ENCODE measurements around the gene DDX31.

Gene DDX31

DNA sequence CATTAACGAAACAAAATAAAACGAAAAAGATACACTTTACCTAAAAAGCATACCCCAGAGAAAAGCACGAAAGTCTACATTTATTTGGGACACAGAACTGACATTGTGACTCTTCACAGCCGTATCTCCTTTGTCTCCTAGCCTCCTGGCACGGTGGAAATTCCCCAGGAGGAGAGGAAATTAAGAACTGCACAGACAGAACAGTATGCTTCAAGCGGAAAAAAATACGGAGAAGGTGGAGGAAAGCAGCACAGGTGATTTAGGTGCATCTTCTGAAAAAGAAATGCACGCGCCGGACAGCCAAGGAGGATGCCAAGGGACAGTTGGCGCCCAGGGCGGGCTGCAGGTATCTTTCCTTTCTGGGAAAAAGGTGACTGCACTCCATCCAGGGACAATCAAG, 32.0 kb downstream of the DDX31 start:
- peak overlapping the region; percentile 23 for H3K27ac ChIP-seq
- TF ChIP-seq, protein P1, sequence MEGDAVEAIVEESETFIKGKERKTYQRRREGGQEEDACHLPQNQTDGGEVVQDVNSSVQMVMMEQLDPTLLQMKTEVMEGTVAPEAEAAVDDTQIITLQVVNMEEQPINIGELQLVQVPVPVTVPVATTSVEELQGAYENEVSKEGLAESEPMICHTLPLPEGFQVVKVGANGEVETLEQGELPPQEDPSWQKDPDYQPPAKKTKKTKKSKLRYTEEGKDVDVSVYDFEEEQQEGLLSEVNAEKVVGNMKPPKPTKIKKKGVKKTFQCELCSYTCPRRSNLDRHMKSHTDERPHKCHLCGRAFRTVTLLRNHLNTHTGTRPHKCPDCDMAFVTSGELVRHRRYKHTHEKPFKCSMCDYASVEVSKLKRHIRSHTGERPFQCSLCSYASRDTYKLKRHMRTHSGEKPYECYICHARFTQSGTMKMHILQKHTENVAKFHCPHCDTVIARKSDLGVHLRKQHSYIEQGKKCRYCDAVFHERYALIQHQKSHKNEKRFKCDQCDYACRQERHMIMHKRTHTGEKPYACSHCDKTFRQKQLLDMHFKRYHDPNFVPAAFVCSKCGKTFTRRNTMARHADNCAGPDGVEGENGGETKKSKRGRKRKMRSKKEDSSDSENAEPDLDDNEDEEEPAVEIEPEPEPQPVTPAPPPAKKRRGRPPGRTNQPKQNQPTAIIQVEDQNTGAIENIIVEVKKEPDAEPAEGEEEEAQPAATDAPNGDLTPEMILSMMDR (conservative IDR thresholded peaks at IDR 0.05), result no peak
- TF ChIP-seq ZFX (IDR thresholded peaks at IDR 0.05), result no peak

DNA sequence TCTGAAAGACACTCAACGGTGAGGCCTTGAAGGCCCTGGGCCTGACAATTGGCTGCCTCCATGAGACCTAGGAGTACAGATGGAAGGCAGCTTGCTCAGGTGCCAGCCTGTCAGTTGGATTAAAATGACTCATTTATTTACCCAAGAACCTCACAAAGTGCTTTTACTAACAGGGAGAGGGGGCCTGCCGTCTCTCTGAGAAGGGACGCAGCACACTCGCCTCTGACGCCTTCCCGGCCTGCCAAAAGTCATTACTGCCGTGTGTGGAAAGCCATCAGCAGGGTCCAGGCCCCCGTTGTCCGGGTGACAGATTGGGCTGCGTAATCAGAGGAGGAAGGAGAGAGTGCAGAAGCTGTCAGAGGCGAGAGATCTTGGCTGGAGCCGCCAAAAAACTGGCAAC, 32.4 kb downstream of the DDX31 start:
- peak overlapping the region; percentile 23 for H3K27ac ChIP-seq
- no peak for TF ChIP-seq ZFX (IDR thresholded peaks at IDR 0.05)
- TF ChIP-seq, protein P1 (conservative IDR thresholded peaks at IDR 0.05), result no peak

DNA sequence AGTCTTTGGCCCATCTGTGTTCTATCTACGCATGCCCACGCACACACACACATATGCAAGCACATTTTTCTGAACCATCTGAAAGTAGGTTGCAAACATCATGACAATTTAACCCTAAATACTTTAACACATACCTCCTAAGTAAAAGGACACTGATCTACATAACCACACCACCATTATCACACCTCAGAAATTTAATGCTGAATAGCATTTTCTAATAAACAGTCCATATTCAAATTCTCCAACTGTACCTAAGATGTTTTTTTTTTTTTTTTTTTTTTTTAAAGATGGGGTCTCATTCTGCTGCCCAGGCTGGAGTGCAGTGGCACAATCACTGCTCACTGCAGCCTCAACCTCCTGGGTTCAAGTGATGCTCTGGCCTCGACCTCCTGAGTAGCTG, 35.5 kb downstream of the DDX31 start:
- H3K27ac ChIP-seq, result no peak overlapping the region
- no peak for TF ChIP-seq ZFX (IDR thresholded peaks at IDR 0.05)
- TF ChIP-seq, protein P1 (conservative IDR thresholded peaks at IDR 0.05), result no peak

DNA sequence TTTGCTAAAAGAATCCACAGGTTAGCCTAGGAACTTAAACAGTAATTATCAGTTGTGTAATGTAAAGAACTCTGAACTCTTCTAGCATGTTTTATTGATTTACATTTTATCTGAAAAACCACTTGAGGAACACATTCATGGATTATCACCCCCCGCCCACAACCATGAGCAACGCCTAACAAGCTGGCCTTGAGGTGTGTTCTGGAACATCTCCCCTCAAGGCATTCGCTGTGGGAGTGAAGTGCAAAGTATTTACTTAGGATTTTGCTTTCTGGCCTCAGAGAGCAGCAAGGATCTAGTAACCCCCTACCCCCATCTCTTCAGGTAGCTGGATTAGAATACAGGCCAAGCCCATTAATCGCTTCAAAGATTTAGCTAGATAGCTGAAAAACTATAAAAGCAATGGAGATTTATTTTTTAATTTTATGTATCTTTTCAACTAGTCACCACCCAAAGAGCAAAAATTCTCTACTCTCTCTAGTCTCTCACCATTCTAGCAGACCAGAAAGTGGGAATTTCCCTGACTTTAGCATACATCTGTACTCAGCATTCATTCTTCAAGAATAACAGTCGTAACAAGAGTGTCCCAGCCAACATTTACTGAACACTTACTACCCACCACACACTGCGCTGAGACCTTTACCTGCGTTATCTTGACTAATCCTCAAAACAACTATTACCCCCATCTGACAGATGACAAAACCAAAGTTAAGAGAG, 37.2 kb downstream of the DDX31 start:
- no peak for TF ChIP-seq ZFX (IDR thresholded peaks at IDR 0.05)
- TF ChIP-seq, protein P1 (conservative IDR thresholded peaks at IDR 0.05), result no peak
- H3K27ac ChIP-seq, result no peak overlapping the region

DNA sequence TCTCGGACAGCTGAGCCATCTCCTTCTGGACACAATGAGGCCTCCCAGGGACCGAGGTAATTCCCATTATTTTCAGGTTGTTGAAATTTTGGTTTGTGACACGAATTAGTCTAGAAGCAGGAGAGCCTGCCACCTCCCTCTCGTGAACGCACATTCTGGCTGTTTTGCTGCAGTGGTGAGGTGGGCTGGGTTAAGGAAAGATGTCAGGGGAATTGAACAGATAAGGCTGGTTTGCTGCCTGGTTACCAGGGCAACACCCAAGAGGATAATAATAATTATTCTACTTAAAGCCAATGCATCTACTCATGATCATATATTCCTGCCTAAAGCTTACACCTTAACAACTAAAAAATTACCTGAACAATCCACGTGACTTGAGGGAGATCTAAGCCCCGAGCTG, 38.1 kb downstream of the DDX31 start:
- TF ChIP-seq, protein P1 (conservative IDR thresholded peaks at IDR 0.05), result no peak
- TF ChIP-seq ZFX (IDR thresholded peaks at IDR 0.05), result no peak
- H3K27ac ChIP-seq, result no peak overlapping the region

DNA sequence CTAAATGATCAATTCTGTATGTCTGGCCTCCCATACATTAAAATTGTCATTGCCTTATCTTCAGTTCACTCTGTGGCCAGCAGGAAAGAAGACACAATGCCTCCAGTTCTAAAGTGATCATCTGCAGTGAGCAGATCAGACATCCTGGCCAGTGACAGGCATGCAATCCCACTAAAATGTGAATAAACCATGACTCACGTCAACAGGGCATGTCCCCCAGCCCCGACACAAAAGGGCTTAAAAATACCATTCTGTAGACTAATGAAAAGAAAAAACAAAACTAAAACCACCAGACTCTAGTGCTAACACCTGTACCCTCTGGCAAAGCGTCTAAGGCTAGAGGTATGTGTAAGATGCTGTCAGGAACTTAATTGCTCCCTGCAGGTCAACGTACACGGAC, 38.5 kb downstream of the DDX31 start:
- TF ChIP-seq ZFX (IDR thresholded peaks at IDR 0.05), result no peak
- TF ChIP-seq, protein P1 (conservative IDR thresholded peaks at IDR 0.05), result no peak
- no peak overlapping the region for H3K27ac ChIP-seq

DNA sequence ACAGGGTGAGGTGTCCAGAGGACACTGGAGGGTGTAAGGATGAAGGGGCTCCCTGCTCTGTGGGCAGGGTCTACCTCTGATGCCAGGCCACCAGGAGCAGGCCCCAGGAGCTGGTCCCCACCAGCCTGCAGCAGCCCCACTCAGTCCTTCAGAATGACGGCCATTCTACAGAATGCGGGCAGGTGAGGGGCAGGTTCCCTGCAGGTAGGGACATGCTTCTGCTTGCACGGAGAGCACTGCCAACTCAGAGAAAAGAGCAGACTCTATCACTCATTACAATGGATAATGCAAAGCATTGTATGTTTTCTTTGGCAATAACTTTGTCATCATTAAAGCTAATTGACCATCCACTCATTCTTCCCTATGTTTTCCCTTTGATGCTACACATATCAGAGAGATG, 39.0 kb downstream of the DDX31 start:
- H3K27ac ChIP-seq, result no peak overlapping the region
- no peak for TF ChIP-seq ZFX (IDR thresholded peaks at IDR 0.05)
- TF ChIP-seq, protein P1 (conservative IDR thresholded peaks at IDR 0.05), result no peak

Data from C4-2B (cell line).